ENCODE results near the gene BACH2.

Gene BACH2

GRCh38 chr6:90080876-90081481 is 215.7 kb downstream of the BACH2 start:
- H3K36me3 Mint-ChIP-seq: peaks cover 55 to 67% of the 10 kb centered on the region in 2 donors

GRCh38 chr6:90079560-90080490 is 216.8 kb downstream of the BACH2 start:
- Mint-ChIP-seq H3K4me1 (peaks cover 42 to 85% of the 10 kb centered on the region in 2 donors), H3K9me3 (no peaks in the 10 kb centered on the region), H3K27ac (peak overlapping the region; percentile 97), H3K4me3 (peak overlapping the region; percentile 88 to 93), H3K36me3 (peaks cover 54 to 63% of the 10 kb centered on the region in 2 donors), H3K27me3 (no peaks in the 10 kb centered on the region)
- DNase-seq: peak; percentile 65
- peak; percentile 40 to 47 for ATAC-seq (replicated peaks)

More at GRCh38 chr6:90080876-90081481, 215.7 kb downstream of the BACH2 start:
- H3K4me1 Mint-ChIP-seq: peaks cover 47 to 87% of the 10 kb centered on the region in 2 donors
- H3K4me3 Mint-ChIP-seq: peak overlapping the region; percentile 88 to 93
- H3K27me3 Mint-ChIP-seq: no peaks in the 10 kb centered on the region
- peak overlapping the region; percentile 97 for H3K27ac Mint-ChIP-seq
- H3K9me3 Mint-ChIP-seq: no peaks in the 10 kb centered on the region
- ATAC-seq (replicated peaks) (peak; percentile 62 to 69), DNase-seq (peak; percentile 77)

GRCh38 chr6:90078513-90079289 is 217.9 kb downstream of the BACH2 start:
- peaks cover 41 to 85% of the 10 kb centered on the region in 2 donors for H3K4me1 Mint-ChIP-seq
- peak overlapping the region; percentile 88 to 93 for H3K4me3 Mint-ChIP-seq
- peaks cover 61 to 71% of the 10 kb centered on the region in 2 donors for H3K36me3 Mint-ChIP-seq
- no peaks in the 10 kb centered on the region for H3K27me3 Mint-ChIP-seq
- H3K27ac Mint-ChIP-seq: peak overlapping the region; percentile 97
- DNase-seq: peak; percentile 85
- peak; percentile 70 for ATAC-seq (replicated peaks)
- no peaks in the 10 kb centered on the region for H3K9me3 Mint-ChIP-seq

DNA sequence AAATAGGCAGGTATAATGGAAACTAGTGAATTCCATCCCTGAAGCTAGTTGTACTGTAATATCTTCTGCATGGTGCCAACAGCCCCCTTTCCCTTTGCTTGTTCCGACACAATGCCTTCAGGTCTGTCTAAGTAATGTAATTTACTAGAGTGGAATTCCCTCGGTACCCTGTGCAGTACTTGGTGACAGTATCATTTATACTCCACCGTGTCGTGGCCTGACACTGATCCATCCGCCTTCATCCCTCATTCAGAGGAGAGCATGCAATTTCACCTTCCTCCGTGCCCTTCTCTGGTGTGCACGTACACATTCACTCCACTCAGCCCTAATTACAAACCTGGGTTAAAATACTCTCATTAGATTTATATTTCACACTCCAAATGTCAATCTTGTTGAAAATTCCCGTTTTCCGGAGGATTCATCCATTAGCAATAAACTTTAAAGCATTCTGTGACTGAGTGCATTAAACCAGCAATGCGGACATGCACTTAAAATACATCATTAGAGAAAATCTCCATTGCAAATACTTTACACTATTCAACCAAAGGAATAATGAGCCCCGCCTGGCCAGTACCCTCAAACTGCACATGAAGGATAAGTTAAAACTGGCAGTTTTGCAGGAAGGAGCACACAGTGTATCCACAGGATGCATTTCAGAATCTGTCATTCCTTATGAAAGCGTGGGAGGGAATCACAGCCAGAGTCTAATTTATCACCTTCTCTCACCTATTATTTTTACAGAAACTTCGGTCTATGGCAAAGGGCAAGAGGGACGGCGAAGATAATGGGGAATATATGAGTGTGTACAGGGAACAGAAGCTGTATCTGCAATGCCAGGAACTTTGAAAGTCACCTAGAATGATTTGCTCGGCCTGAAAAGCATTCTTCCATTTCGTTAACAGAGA is 219.9 kb downstream of the BACH2 start:
- DNase-seq (no peak), ATAC-seq (replicated peaks) (no peak)
- no peaks in the 10 kb centered on the region for H3K27me3 Mint-ChIP-seq
- H3K4me3 Mint-ChIP-seq: peak overlapping the region; percentile 88 to 93
- peaks cover 55 to 91% of the 10 kb centered on the region in 2 donors for H3K4me1 Mint-ChIP-seq
- H3K36me3 Mint-ChIP-seq: peaks cover 74 to 90% of the 10 kb centered on the region in 2 donors
- H3K27ac Mint-ChIP-seq: peak overlapping the region; percentile 92
- no peaks in the 10 kb centered on the region for H3K9me3 Mint-ChIP-seq

- Mint-ChIP-seq H3K4me3 (peak overlapping the region; percentile 82 to 89), H3K27ac (peak overlapping the region; percentile 96), H3K9me3 (no peaks in the 10 kb centered on the region), H3K4me1 (peaks cover 70 to 94% of the 10 kb centered on the region in 2 donors), H3K36me3 (peaks cover 74 to 86% of the 10 kb centered on the region in 2 donors), H3K27me3 (no peaks in the 10 kb centered on the region)
- ATAC-seq (replicated peaks) (no peak), DNase-seq (no peak)
These were observed 222.3 kb downstream of the BACH2 start for GRCh38 chr6:90074161-90074850.

- Mint-ChIP-seq H3K9me3 (no peaks in the 10 kb centered on the region), H3K27ac (peak overlapping the region; percentile 96), H3K4me1 (peaks cover 69 to 94% of the 10 kb centered on the region in 2 donors), H3K36me3 (peaks cover 73 to 86% of the 10 kb centered on the region in 2 donors), H3K4me3 (peak overlapping the region; percentile 82 to 89), H3K27me3 (no peaks in the 10 kb centered on the region)
- DNase-seq: no peak
- peak; percentile 13 to 34 for ATAC-seq (replicated peaks)
These were observed 223.6 kb downstream of the BACH2 start for GRCh38 chr6:90072935-90073464.

DNA sequence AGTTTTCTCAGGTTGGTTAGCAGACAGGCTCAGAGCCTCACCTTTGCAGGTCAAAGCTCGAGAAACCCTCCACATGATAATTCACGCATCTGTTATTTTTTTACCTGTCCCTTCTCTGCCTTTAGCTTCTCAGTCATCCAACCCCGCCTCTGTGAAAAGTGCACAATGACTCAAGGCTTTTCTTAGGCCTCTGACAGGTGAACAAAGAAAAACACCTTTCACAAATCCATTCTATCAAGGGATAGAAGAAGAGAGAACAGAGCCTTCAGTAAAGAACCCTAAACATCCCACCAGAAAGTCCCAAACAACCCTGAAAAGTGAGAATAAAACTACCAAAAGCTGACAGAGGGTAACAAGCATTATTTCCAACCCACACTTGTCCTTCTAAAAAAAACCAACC is 224.1 kb downstream of the BACH2 start:
- DNase-seq: no peak
- peak overlapping the region; percentile 82 to 89 for H3K4me3 Mint-ChIP-seq
- no peaks in the 10 kb centered on the region for H3K9me3 Mint-ChIP-seq
- H3K27me3 Mint-ChIP-seq: no peaks in the 10 kb centered on the region
- peaks cover 68 to 95% of the 10 kb centered on the region in 2 donors for H3K4me1 Mint-ChIP-seq
- peaks cover 71 to 84% of the 10 kb centered on the region in 2 donors for H3K36me3 Mint-ChIP-seq
- peak overlapping the region; percentile 96 for H3K27ac Mint-ChIP-seq
- ATAC-seq (replicated peaks): peak; percentile 64 to 65

GRCh38 chr6:90068703-90069523 is 227.7 kb downstream of the BACH2 start:
- ATAC-seq (replicated peaks): no peak
- Mint-ChIP-seq H3K27ac (peak overlapping the region; percentile 94), H3K36me3 (peaks cover 70 to 81% of the 10 kb centered on the region in 2 donors)

DNA sequence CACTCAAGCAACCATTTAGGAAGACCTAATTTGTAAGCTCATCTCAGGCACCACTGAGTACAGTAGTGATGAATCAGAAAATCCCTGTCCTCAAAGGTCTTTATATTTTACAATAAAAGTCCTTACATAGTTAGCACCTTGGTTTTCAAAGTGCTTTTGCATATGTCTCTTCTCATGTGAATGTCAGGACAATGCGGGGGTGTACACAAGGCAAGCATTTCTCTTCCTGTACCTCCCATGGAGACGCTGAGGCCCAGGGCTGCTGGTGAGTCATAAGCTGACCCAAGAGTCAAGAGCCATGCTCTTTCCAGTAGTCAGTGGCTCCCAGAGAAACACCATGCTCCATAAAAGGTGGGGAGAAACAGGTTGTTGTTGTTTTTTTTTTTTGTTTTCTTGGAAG is 228.4 kb downstream of the BACH2 start:
- Mint-ChIP-seq H3K36me3 (peaks cover 67 to 78% of the 10 kb centered on the region in 2 donors), H3K4me3 (peak overlapping the region in 1 of 2 donors; percentile 42), H3K9me3 (peaks cover 5 to 6% of the 10 kb centered on the region in 2 donors), H3K27me3 (no peaks in the 10 kb centered on the region), H3K4me1 (peaks cover 69 to 89% of the 10 kb centered on the region in 2 donors), H3K27ac (peak overlapping the region; percentile 94)
- DNase-seq: no peak
- ATAC-seq (replicated peaks): peak; percentile 37 to 41

More at GRCh38 chr6:90068703-90069523, 227.7 kb downstream of the BACH2 start:
- H3K4me1 Mint-ChIP-seq: peaks cover 71 to 93% of the 10 kb centered on the region in 2 donors
- no peak for DNase-seq
- H3K4me3 Mint-ChIP-seq: peak overlapping the region; percentile 46 to 48
- no peaks in the 10 kb centered on the region for H3K27me3 Mint-ChIP-seq
- H3K9me3 Mint-ChIP-seq: peaks cover 5 to 6% of the 10 kb centered on the region in 2 donors

DNA sequence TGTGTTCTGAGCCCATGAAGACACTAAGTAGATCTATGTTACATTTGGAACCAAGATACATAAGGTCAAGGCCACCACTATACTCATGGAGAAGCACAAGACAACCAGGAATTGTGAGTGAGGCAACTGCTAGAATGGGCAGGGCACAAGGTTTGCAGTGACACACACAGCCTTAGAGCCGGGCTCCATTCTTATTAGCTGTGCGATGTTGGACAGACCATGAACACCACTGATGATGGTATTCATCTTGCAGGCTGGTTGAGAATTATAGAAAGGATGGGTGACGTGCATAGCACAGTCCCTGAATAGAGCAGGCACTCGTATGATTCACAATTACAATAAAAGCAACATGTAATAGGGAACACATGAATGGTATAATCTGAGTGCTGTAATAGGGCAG is 229.9 kb downstream of the BACH2 start:
- Mint-ChIP-seq H3K36me3 (peaks cover 59 to 62% of the 10 kb centered on the region in 2 donors), H3K27ac (peak overlapping the region; percentile 94), H3K27me3 (no peaks in the 10 kb centered on the region), H3K4me1 (peaks cover 56 to 74% of the 10 kb centered on the region in 2 donors), H3K9me3 (peaks cover 5 to 6% of the 10 kb centered on the region in 2 donors), H3K4me3 (peak overlapping the region; percentile 11 to 68)
- DNase-seq (no peak), ATAC-seq (replicated peaks) (no peak)

DNA sequence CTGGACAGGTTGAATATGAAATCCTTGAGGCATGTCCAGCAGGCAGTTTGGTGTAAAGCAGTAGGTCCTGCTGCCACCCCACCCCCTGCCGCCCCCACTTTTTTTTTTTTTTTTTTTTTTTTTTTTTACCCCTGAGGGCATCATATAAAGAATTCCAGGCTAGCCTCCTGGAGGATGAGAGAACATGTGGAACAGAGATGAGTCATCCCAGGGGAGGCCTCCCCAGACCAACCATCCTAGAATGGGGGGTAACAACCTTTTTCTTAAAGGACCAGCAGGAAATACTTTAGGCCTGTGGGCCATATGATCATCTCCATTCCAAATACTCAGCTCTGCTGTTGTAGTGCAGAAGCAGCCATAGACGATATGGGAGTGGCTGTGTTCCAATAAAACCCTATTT is 231.5 kb downstream of the BACH2 start:
- H3K36me3 Mint-ChIP-seq: peaks cover 49 to 52% of the 10 kb centered on the region in 2 donors
- H3K27ac Mint-ChIP-seq: peak overlapping the region; percentile 43
- H3K4me1 Mint-ChIP-seq: peaks cover 44 to 58% of the 10 kb centered on the region in 2 donors

GRCh38 chr6:90062667-90063066 is 234.0 kb downstream of the BACH2 start:
- H3K4me3 Mint-ChIP-seq: no peak overlapping the region
- DNase-seq (no peak), ATAC-seq (replicated peaks) (no peak)
- H3K36me3 Mint-ChIP-seq: peaks cover 49% of the 10 kb centered on the region in 2 donors
- no peak overlapping the region for H3K27ac Mint-ChIP-seq
- peaks cover 5 to 8% of the 10 kb centered on the region in 2 donors for H3K9me3 Mint-ChIP-seq
- H3K4me1 Mint-ChIP-seq: peaks cover 36 to 40% of the 10 kb centered on the region in 2 donors
- H3K27me3 Mint-ChIP-seq: no peaks in the 10 kb centered on the region

More for the DNA sequence above, 231.5 kb downstream of the BACH2 start:
- Mint-ChIP-seq H3K27me3 (no peaks in the 10 kb centered on the region), H3K9me3 (peaks cover 5 to 7% of the 10 kb centered on the region in 2 donors), H3K4me3 (no peak overlapping the region)
- DNase-seq (no peak), ATAC-seq (replicated peaks) (no peak)

All from stimulated activated naive B cell treated with anti-CD40 and anti-IgM and Interleukin-4, amounts not matched to agents 10 μg/mL and 1 μg/mL and 100 μg/mL, for 72 hours (primary cell).